Heart left ventricle (tissue), 16 donors: ENCODE data around the gene RAB11FIP4. TPM values are rescaled to one million over a fixed set of nuclear protein-coding genes. Genes with fewer than 3 reads are reported as not detected.

ENCODE experiments used
- ATAC-seq, 4 donors: fragments of 200-7000 bp; cut with Tn5 transposase; one replicate each; pipeline ENCODE4 v1.9.1; 2020 to 2022; ENCODE audit warnings: moderate library complexity in 4 of 4, mild to moderate bottlenecking in 3 of 4, moderate number of reproducible peaks in 1 of 4
- DNase-seq, 5 donors: peaks; one replicate each; pipeline ENCODE4 v3.0.0-alpha.2; 2020
- H3K27ac ChIP-seq, 12 donors: fragments of 200-600 bp; sonication (generic) in 4 of 12; one replicate each; pipeline versions ENCODE4 v1.5.0 to v1.8.0; 2016 to 2022; ENCODE audit warnings: mild to moderate bottlenecking in 2 of 12
- H3K27me3 ChIP-seq, 9 donors: fragments of 200-600 bp; sonication (generic) in 2 of 9; one replicate each; pipeline versions ENCODE4 v1.5.1 to v1.8.0; 2016 to 2022; ENCODE audit warnings: mild to moderate bottlenecking in 3 of 9
- H3K36me3 ChIP-seq, 9 donors: fragments of 200-600 bp; sonication (generic) in 2 of 9; one replicate each; pipeline versions ENCODE4 v1.5.0 to v1.8.0; 2018 to 2022; ENCODE audit warnings: mild to moderate bottlenecking in 2 of 9
- H3K4me1 ChIP-seq, 12 donors: fragments of 200-600 bp; sonication (generic) in 4 of 12; one replicate each; pipeline versions ENCODE4 v1.5.0 to v1.8.0; 2016 to 2022; ENCODE audit warnings: mild to moderate bottlenecking in 3 of 12
- H3K4me3 ChIP-seq, 12 donors: fragments of 200-600 bp; sonication (generic) in 4 of 12; one replicate each; pipeline versions ENCODE4 v1.5.0 to v1.8.0; 2017 to 2022; ENCODE audit warnings: mild to moderate bottlenecking in 9 of 12, moderate library complexity in 4 of 12
- H3K9me3 ChIP-seq, 12 donors: fragments of 200-600 bp; sonication (generic) in 4 of 12; one replicate each; pipeline versions ENCODE4 v1.5.0 to v1.8.0; 2016 to 2022; ENCODE audit warnings: mild to moderate bottlenecking in 1 of 12
- CTCF ChIP-seq, 12 donors: fragments of 200-600 bp; sonication (generic) in 4 of 12; IDR thresholded peaks; one replicate each; pipeline versions ENCODE4 v1.5.0 to v1.8.0; 2018 to 2022; ENCODE audit warnings: antibody characterized with exemption in 12 of 12, mild to moderate bottlenecking in 5 of 12
- POLR2A ChIP-seq, 2 donors: fragments of 450-650 bp; IDR thresholded peaks; one replicate each; pipeline ENCODE4 v1.6.1; 2017; ENCODE audit warnings: antibody characterized with exemption in 2 of 2, mild to moderate bottlenecking in 2 of 2, moderate library complexity in 2 of 2
- WGBS, 4 donors: extraction: QIAGEN DNeasy Blood & Tissue Kit in 2 of 4; methylation state at CpG; one replicate each; pipeline versions ENCODE4 v1.1.5 to v1.1.7; 2013 to 2018; 5-methylcytosine and 5-hydroxymethylcytosine counted together
- intact Hi-C, 10 donors: fragments of 100-400 bp; cut with DNase I; formaldehyde crosslinking; loops; one replicate each; pipeline versions ENCODE4 v1.11.1 to v1.14.2; 2022
- polyA plus RNA-seq, 2 donors: library from polyadenylated mRNA; stranded (reverse); fragments of 200-250 nt; gene quantifications; one replicate each; pipeline ENCODE4 v1.2.3, GENCODE V29; 2013
- total RNA-seq, 9 donors: library from RNA; depleted of rRNA in 2 of 9; stranded (reverse); fragments of >200 nt in 2 of 9; fragmentation: NEBNext Ultra II Directional in 3 of 9; extraction: Animal tissue kit (Norgen Biotek cat#: 25700) in 3 of 9; gene quantifications; one replicate each; pipeline versions ENCODE4 v1.1.0 to v1.2.4, GENCODE V29; 2016 to 2023
- donor health status: ischemic (EF 13 %, LVEDD 7.1; RV severe dilation, severe dysfunction).
- donor health status: healthy with polysubstance abuse.
- donor health status: DM: no; HTN: yes; CAD: no.
- donor health status: DM: no; HTN: no; CAD: no.
- donor health status: ischemic (EF 25% LVEDD 6.9; RV normal size, moderate dysfunction).
- donor health status: ischemic (EF 25% LVEDD 5.7; RV mildly dilated, moderate dysfunction).
- donor health status: healthy.
- donor health status: DM: yes; HTN: yes; CAD: no.
- donor health status: ischemic (EF 35%, LVEDD 5.7; RV mildly dilated, moderate dysfunction).
- donor health status: nonischemic (EF 11% LVEDD 7.7; RV severe dilation, severe dysfunction).
- donor health status: DM: yes; HTN: yes; CAD: no.
- donor health status: PGD.
- donor health status: ischemic (EF 29% LVEDD 5.4; RV normal size, mild dysfunction).
- donor health status: nonischemic (EF 23%, LVEDD 6.1; RV moderate dilation, normal function).

Gene RAB11FIP4
- total and polyA plus RNA-seq, 11 donors: 1.5 to 13.7 (median 8.3) TPM

GRCh38 chr17:31466096-31466760 is 74.8 kb downstream of the RAB11FIP4 start:
- H3K27ac ChIP-seq: no peak overlapping the region

GRCh38 chr17:31467502-31468256 is 76.2 kb downstream of the RAB11FIP4 start:
- DNase-seq: peak in 4 of 5 donors; percentile 44 to 75 (median 56)
- no peak overlapping the region for H3K4me3 ChIP-seq
- no peak for TF ChIP-seq CTCF (IDR thresholded peaks at IDR 0.05)
- no peak for TF ChIP-seq POLR2A (IDR thresholded peaks at IDR 0.05)
- 46 to 61% (median 47%) methylated on average over 11 of the region's 11 CpGs for WGBS, 4 donors
- H3K9me3 ChIP-seq: no peaks in the 10 kb centered on the region
- peaks cover 0 to 30% (median 10%) of the 10 kb centered on the region in 12 donors for H3K4me1 ChIP-seq
- peak; percentile 54 to 92 (median 70) for ATAC-seq
- intact Hi-C loops: loop anchor here in 1 of 10 donors (10.0 kb wide), 1 partner anchor 47 kb away; no protein-coding TSS in a partner anchor
- H3K27me3 ChIP-seq: no peaks in the 10 kb centered on the region
- no peaks in the 10 kb centered on the region for H3K36me3 ChIP-seq
- peak overlapping the region in 11 of 12 donors; percentile 40 to 89 (median 73) for H3K27ac ChIP-seq

More at GRCh38 chr17:31466096-31466760, 74.8 kb downstream of the RAB11FIP4 start:
- no peaks in the 10 kb centered on the region for H3K27me3 ChIP-seq
- DNase-seq (peak in 1 of 5 donors; percentile 20), ATAC-seq (peak in 1 of 4 donors; percentile 34)
- H3K9me3 ChIP-seq: no peaks in the 10 kb centered on the region
- 66 to 78% (median 72%) methylated on average over 12 of the region's 12 CpGs for WGBS, 4 donors
- no peaks in the 10 kb centered on the region for H3K36me3 ChIP-seq
- intact Hi-C loops: loop anchor here in 1 of 10 donors (10.0 kb wide), 1 partner anchor 49 kb away; no protein-coding TSS in a partner anchor
- no peak for TF ChIP-seq CTCF (IDR thresholded peaks at IDR 0.05)
- TF ChIP-seq POLR2A (IDR thresholded peaks at IDR 0.05): no peak
- H3K4me3 ChIP-seq: no peak overlapping the region
- peaks cover 0 to 30% (median 10%) of the 10 kb centered on the region in 12 donors for H3K4me1 ChIP-seq

GRCh38 chr17:31469959-31470358 is 78.5 kb downstream of the RAB11FIP4 start:
- H3K4me3 ChIP-seq: no peak overlapping the region
- DNase-seq (peak in 1 of 5 donors; percentile 28), ATAC-seq (no peak)
- H3K27ac ChIP-seq: no peak overlapping the region
- H3K9me3 ChIP-seq: no peaks in the 10 kb centered on the region
- no peaks in the 10 kb centered on the region for H3K27me3 ChIP-seq
- peaks cover 0 to 30% (median 10%) of the 10 kb centered on the region in 12 donors for H3K4me1 ChIP-seq
- no peaks in the 10 kb centered on the region for H3K36me3 ChIP-seq
- 34 to 60% (median 42%) methylated on average over 1 to 2 of the region's 2 CpGs for WGBS, 4 donors
- intact Hi-C loops: loop anchor here in 1 of 10 donors (10.0 kb wide), 1 partner anchor 45 kb away; no protein-coding TSS in a partner anchor
- TF ChIP-seq POLR2A (IDR thresholded peaks at IDR 0.05): no peak
- TF ChIP-seq CTCF (IDR thresholded peaks at IDR 0.05): no peak

DNA sequence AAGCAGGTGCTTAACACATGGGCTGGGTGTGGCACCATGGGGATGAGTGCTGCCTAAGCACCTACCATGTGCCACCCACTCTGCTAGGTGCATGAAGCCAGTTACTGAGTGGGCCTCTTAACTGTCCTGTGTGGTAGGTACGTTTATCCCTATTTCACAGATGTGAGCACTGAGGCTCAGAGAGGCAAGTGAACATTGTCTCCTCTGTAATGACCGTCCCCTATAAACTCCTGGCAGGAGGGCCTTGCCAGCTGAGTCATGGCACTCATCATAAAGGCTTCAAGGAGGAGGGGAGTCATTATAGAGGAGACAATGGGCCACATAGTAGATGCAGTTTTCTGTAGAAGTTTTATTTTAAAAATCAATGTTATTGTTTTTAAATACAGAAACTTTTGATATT is 79.1 kb downstream of the RAB11FIP4 start:
- ATAC-seq (no peak), DNase-seq (no peak)
- Histone ChIP-seq H3K4me3 (no peak overlapping the region), H3K9me3 (no peaks in the 10 kb centered on the region), H3K36me3 (no peaks in the 10 kb centered on the region), H3K27ac (no peak overlapping the region), H3K4me1 (peaks cover 0 to 30% (median 10%) of the 10 kb centered on the region in 12 donors), H3K27me3 (no peaks in the 10 kb centered on the region)
- 89 to 95% (median 92%) methylated on average over 2 of the region's 2 CpGs for WGBS, 4 donors
- intact Hi-C loops: no loop called here
- TF ChIP-seq POLR2A (IDR thresholded peaks at IDR 0.05): no peak
- TF ChIP-seq CTCF (IDR thresholded peaks at IDR 0.05): no peak
